Endothelial cell (in vitro differentiated cells): ENCODE results near the gene QSOX1. TPM values are rescaled to one million over a fixed set of nuclear protein-coding genes. Genes with fewer than 3 reads are reported as not detected.

Experiments
- DNase-seq: peaks from one replicate; pipeline ENCODE4 v3.0.0; 2021; ENCODE audit warnings: low spot score
- H3K27ac Mint-ChIP-seq: one replicate; pipeline ENCODE4 v1.8.0; 2021; ENCODE audit warnings: mixed read lengths, inconsistent platforms; ENCODE audit not compliant: unreplicated experiment
- H3K27me3 Mint-ChIP-seq: one replicate; pipeline ENCODE4 v1.8.0; 2021; ENCODE audit warnings: mild to moderate bottlenecking, moderate library complexity, mixed read lengths, inconsistent platforms; ENCODE audit not compliant: unreplicated experiment
- H3K36me3 Mint-ChIP-seq: one replicate; pipeline ENCODE4 v1.8.0; 2021; ENCODE audit warnings: mild to moderate bottlenecking, low read depth, mixed read lengths, inconsistent platforms; ENCODE audit not compliant: unreplicated experiment
- H3K4me1 Mint-ChIP-seq: one replicate; pipeline ENCODE4 v1.8.0; 2021; ENCODE audit warnings: mild to moderate bottlenecking, mixed read lengths, inconsistent platforms; ENCODE audit not compliant: unreplicated experiment
- H3K4me3 Mint-ChIP-seq: one replicate; pipeline ENCODE4 v1.8.0; 2021; ENCODE audit warnings: mild to moderate bottlenecking, mixed read lengths, inconsistent platforms; ENCODE audit not compliant: unreplicated experiment
- H3K9me3 Mint-ChIP-seq: one replicate; pipeline ENCODE4 v1.8.0; 2021; ENCODE audit warnings: mixed read lengths, inconsistent platforms; ENCODE audit not compliant: unreplicated experiment
- total RNA-seq: library from RNA; stranded (reverse); fragmentation: NEBNext Ultra II Directional; extraction: Animal tissue kit (Norgen Biotek cat#: 25700); gene quantifications from one replicate; pipeline ENCODE4 v1.2.1, GENCODE V29; 2021; ENCODE audit not compliant: unreplicated experiment
- TF ChIP-seq, protein P1 (sequence below): fragments of 200-600 bp; sonication (generic); IDR thresholded peaks from one replicate; pipeline ENCODE4 v1.5.0; 2021; ENCODE audit warnings: antibody characterized with exemption; ENCODE audit not compliant: unreplicated experiment

Gene QSOX1
- total RNA-seq, 1 donor from 2014 or later = 199 TPM

DNA sequence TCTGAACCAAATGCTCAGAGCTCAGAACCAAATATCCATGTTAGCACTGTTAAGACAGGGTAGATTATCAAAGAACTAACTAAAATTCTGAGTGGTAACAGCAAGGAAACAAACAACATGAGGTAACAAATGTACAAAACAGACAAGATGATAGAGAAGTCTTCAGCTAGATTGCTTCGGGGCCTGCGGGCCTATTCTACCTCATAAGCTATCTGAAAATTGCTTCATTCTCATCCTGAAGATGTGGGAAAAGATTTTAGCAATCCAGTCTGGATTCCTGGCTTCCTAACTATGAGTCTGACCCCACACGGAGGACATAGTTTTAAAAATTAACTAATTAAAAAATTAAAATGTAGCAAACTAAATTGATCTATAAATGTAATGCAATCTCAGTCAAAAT, 9.2 kb upstream of the QSOX1 start:
- H3K36me3 Mint-ChIP-seq = no peaks in the 10 kb centered on the region
- no peak overlapping the region for H3K27ac Mint-ChIP-seq
- H3K27me3 Mint-ChIP-seq = peaks cover 3% of the 10 kb centered on the region
- no peaks in the 10 kb centered on the region for H3K9me3 Mint-ChIP-seq
- TF ChIP-seq, protein P1, sequence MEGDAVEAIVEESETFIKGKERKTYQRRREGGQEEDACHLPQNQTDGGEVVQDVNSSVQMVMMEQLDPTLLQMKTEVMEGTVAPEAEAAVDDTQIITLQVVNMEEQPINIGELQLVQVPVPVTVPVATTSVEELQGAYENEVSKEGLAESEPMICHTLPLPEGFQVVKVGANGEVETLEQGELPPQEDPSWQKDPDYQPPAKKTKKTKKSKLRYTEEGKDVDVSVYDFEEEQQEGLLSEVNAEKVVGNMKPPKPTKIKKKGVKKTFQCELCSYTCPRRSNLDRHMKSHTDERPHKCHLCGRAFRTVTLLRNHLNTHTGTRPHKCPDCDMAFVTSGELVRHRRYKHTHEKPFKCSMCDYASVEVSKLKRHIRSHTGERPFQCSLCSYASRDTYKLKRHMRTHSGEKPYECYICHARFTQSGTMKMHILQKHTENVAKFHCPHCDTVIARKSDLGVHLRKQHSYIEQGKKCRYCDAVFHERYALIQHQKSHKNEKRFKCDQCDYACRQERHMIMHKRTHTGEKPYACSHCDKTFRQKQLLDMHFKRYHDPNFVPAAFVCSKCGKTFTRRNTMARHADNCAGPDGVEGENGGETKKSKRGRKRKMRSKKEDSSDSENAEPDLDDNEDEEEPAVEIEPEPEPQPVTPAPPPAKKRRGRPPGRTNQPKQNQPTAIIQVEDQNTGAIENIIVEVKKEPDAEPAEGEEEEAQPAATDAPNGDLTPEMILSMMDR = no peak
- DNase-seq = no peak
- no peak overlapping the region for H3K4me3 Mint-ChIP-seq
- H3K4me1 Mint-ChIP-seq = no peaks in the 10 kb centered on the region

DNA sequence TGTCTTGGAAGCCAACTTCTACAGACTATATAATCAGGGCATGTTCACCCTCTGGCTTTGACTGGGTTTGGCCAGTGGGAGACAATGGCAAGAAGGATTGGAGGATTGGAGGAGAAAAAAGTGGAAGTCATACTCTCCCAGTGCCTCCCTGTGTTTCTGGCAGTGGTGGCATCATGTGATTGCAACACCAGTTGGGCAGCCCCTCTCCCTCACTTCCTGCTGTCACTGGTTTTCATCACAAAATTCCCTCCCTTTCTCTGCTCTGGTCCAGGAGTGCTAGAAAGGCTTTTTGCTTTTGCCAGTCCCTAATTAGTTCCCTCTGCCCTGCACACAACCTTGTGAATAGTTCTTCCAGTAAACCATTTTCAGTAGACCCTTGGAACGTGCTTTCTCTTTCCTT, 3.7 kb upstream of the QSOX1 start:
- DNase-seq = no peak
- TF ChIP-seq, protein P1 = no peak

GRCh38 chr1:180151508-180151907, 3.2 kb upstream of the QSOX1 start:
- DNase-seq = no peak
- H3K4me3 Mint-ChIP-seq = no peak overlapping the region
- H3K27me3 Mint-ChIP-seq = peaks cover 12% of the 10 kb centered on the region
- TF ChIP-seq, protein P1 = no peak
- H3K27ac Mint-ChIP-seq = no peak overlapping the region
- peaks cover 12% of the 10 kb centered on the region for H3K4me1 Mint-ChIP-seq
- H3K36me3 Mint-ChIP-seq = peaks cover 6% of the 10 kb centered on the region
- no peaks in the 10 kb centered on the region for H3K9me3 Mint-ChIP-seq

More for the DNA sequence above, 3.7 kb upstream of the QSOX1 start:
- Mint-ChIP-seq H3K36me3 (peaks cover 6% of the 10 kb centered on the region), H3K9me3 (no peaks in the 10 kb centered on the region), H3K4me1 (peaks cover 7% of the 10 kb centered on the region), H3K4me3 (no peak overlapping the region), H3K27me3 (peaks cover 10% of the 10 kb centered on the region), H3K27ac (no peak overlapping the region)

DNA sequence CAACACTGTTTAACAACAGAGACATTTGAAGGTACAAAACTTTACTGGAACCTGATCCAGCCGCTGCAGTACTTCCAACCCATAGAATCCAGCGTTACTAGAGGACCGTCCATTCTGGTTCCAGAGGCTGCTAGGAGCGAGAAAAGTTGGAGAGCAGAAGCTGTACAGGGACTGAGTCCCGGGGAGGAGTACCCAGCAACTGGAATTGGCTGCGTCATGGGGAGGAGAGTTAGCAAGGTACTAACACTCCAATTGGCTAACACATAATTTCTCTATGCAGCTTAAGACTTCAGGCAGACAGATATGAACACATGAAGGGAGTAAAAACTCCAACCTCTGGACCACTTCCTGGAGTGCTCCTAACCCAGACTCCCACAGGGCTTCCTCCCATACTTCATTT, 2.1 kb upstream of the QSOX1 start:
- DNase-seq = no peak
- Mint-ChIP-seq H3K27ac (no peak overlapping the region), H3K9me3 (no peaks in the 10 kb centered on the region), H3K4me1 (peaks cover 18% of the 10 kb centered on the region), H3K36me3 (peaks cover 6% of the 10 kb centered on the region), H3K27me3 (peaks cover 14% of the 10 kb centered on the region), H3K4me3 (no peak overlapping the region)
- TF ChIP-seq, protein P1 = no peak

GRCh38 chr1:180153032-180153431, 1.6 kb upstream of the QSOX1 start:
- Mint-ChIP-seq H3K27ac (peak overlapping the region; percentile 0), H3K27me3 (peaks cover 12% of the 10 kb centered on the region), H3K36me3 (peaks cover 8% of the 10 kb centered on the region), H3K4me3 (no peak overlapping the region), H3K4me1 (peaks cover 21% of the 10 kb centered on the region), H3K9me3 (no peaks in the 10 kb centered on the region)
- no peak for DNase-seq
- TF ChIP-seq, protein P1 = no peak
